Measurements from ENCODE around the gene CYP2E1. TPM values are rescaled to one million over a fixed set of nuclear protein-coding genes. Genes with fewer than 3 reads are reported as not detected.
"Not testable (repeated sequence)": the region's sequence is repeated elsewhere in the genome, so short reads cannot be mapped to it uniquely, and the experiment has no call there.

The CYP2E1 gene
- 0.33 and 0.40 TPM in 2 replicates for total RNA-seq

- Mint-ChIP-seq H3K4me1 (peaks cover 7% of the 10 kb centered on the region), H3K27me3 (peaks cover 47% of the 10 kb centered on the region), H3K4me3 (no peak within 1 kb of the TSS), H3K36me3 (ENCODE audit: low read depth) (no peaks in the 10 kb centered on the region), H3K27ac (no peak within 1 kb of the TSS), H3K9me3 (no peaks in the 10 kb centered on the region)
- intact Hi-C loops (cut with micrococcal nuclease) = no loop called here
- no peak for DNase-seq
Observed at GRCh38 chr10:133526957-133527588, at the start of gene CYP2E1. Gene CYP2E1, plus strand, starts transcription at chr10:133527363. Its CDS starts 33 bp downstream, at chr10:133527396.

GRCh38 chr10:133481086-133481643 is 46.0 kb upstream of the CYP2E1 start:
- H3K4me3 Mint-ChIP-seq = no peak overlapping the region
- H3K4me1 Mint-ChIP-seq = no peaks in the 10 kb centered on the region
- intact Hi-C loops (cut with micrococcal nuclease) = no loop called here
- H3K27me3 Mint-ChIP-seq = peaks cover 8% of the 10 kb centered on the region
- peaks cover 24% of the 10 kb centered on the region for H3K9me3 Mint-ChIP-seq
- DNase-seq = peak; percentile 43
- H3K36me3 Mint-ChIP-seq (ENCODE audit: low read depth) = no peaks in the 10 kb centered on the region
- no peak overlapping the region for H3K27ac Mint-ChIP-seq

DNA sequence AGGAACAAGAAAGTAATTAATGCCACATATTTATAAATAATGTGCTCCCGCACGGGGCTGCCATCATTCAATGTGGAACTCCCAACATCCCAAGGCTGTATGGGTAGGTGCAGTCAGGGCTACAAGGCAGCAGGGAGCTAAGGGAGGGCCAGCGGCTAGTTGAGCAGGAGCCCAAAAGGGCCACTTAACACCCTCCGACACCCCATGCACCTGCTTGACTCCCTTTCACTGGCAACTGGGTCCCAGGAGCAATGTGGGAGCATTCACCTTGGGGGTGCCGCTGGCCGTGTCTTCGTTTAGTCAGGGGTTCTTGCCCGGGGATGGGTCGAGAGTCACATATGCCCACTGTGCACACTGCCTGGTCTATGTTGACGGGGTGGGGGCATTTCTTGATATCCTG is 45.5 kb upstream of the CYP2E1 start:
- peaks cover under 1% of the 10 kb centered on the region for H3K36me3 Mint-ChIP-seq (ENCODE audit: low read depth)
- H3K4me1 Mint-ChIP-seq = no peaks in the 10 kb centered on the region
- peak; percentile 32 for DNase-seq
- H3K4me3 Mint-ChIP-seq = no peak overlapping the region
- peaks cover 25% of the 10 kb centered on the region for H3K9me3 Mint-ChIP-seq
- no peak overlapping the region for H3K27ac Mint-ChIP-seq
- peaks cover 8% of the 10 kb centered on the region for H3K27me3 Mint-ChIP-seq
- intact Hi-C loops (cut with micrococcal nuclease) = no loop called here

DNA sequence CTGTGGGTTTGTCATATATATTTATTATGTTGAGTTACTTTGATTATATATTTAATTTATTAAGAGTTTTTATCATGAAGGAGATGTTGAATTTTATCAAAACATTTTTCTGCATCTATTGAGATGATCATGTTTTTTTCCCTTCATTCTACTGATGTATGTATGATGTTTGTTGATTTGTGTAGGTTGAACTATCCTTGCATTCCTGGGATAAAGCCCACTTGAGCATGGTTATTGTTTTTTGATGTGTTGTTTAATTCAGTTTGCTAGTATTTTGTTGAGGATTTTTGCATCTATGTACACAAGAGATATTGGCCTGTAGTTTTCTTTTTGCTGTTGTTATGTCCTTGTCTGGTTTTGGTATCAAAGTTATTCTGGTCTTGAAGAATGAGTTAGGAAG is 42.3 kb upstream of the CYP2E1 start:
- intact Hi-C loops (cut with micrococcal nuclease) = no loop called here
- no peak overlapping the region for H3K27ac Mint-ChIP-seq

DNA sequence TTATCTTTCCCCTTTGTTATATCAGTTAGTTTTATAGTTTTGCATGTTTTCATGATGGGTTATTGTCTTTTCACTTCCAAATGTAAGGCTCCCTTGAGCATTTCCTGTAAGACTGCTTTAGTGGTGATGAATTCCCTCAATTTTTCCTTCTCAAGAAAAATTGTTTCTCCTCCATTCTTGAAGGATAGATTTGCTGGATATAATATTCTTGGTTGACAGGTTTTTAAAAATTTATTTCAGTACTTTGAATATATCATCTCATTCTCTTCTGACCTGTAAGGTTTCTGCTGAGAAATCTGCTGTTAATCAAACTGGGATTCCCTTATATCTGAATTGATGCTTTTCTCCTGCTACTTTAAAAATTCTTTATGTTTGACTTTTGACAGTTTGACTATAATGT is 40.1 kb upstream of the CYP2E1 start:
- H3K9me3 Mint-ChIP-seq = peaks cover 34% of the 10 kb centered on the region
- H3K27me3 Mint-ChIP-seq = peaks cover 8% of the 10 kb centered on the region
- intact Hi-C loops (cut with micrococcal nuclease) = no loop called here
- H3K27ac Mint-ChIP-seq = no peak overlapping the region
- peaks cover 2% of the 10 kb centered on the region for H3K36me3 Mint-ChIP-seq (ENCODE audit: low read depth)
- H3K4me1 Mint-ChIP-seq = peaks cover 7% of the 10 kb centered on the region
- no peak overlapping the region for H3K4me3 Mint-ChIP-seq
- no peak for DNase-seq

More for the DNA sequence above, 42.3 kb upstream of the CYP2E1 start:
- no peak for DNase-seq
- H3K4me1 Mint-ChIP-seq = peaks cover 1% of the 10 kb centered on the region
- no peak overlapping the region for H3K4me3 Mint-ChIP-seq
- peaks cover 8% of the 10 kb centered on the region for H3K27me3 Mint-ChIP-seq
- H3K36me3 Mint-ChIP-seq (ENCODE audit: low read depth) = peaks cover 2% of the 10 kb centered on the region
- H3K9me3 Mint-ChIP-seq = peaks cover 30% of the 10 kb centered on the region

- H3K9me3 Mint-ChIP-seq = peaks cover 26% of the 10 kb centered on the region
- H3K4me1 Mint-ChIP-seq = peaks cover 7% of the 10 kb centered on the region
- no peak for DNase-seq
- H3K36me3 Mint-ChIP-seq (ENCODE audit: low read depth) = peaks cover 2% of the 10 kb centered on the region
- H3K27me3 Mint-ChIP-seq = peaks cover 11% of the 10 kb centered on the region
- H3K4me3 Mint-ChIP-seq = no peak overlapping the region
- no peak overlapping the region for H3K27ac Mint-ChIP-seq
- intact Hi-C loops (cut with micrococcal nuclease) = no loop called here
Observed at GRCh38 chr10:133488354-133488753, 38.8 kb upstream of the CYP2E1 start.

GRCh38 chr10:133489816-133490588 is 37.2 kb upstream of the CYP2E1 start:
- H3K4me1 Mint-ChIP-seq = peaks cover 7% of the 10 kb centered on the region
- intact Hi-C loops (cut with micrococcal nuclease) = loop anchor here (10.0 kb wide), 1 partner anchor 45 kb away; no protein-coding TSS in a partner anchor
- no peak for DNase-seq

DNA sequence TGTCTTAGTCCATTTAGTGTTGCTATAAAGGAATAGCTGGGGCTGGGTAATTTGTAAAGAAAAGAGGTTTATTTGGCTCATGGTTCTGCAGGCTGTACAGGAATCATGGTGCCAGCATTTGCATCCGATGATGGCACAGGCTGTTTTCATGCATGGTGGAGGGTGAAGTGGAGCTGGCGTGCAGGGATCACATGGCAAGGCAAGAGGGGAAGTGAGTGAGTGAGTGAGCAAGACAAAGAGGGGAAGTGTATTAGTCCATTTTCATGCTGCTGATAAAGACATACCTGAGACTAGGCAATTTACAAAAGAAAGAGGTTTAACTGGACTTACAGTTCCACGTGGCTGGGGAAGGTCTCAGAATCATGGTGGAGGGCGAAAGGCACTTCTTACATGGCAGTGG is 33.6 kb upstream of the CYP2E1 start:
- H3K4me1 Mint-ChIP-seq; H3K27me3 Mint-ChIP-seq; H3K4me3 Mint-ChIP-seq; H3K27ac Mint-ChIP-seq; H3K36me3 Mint-ChIP-seq (ENCODE audit: low read depth); DNase-seq; H3K9me3 Mint-ChIP-seq: not testable (repeated sequence)
- intact Hi-C loops (cut with micrococcal nuclease) = loop anchor here (10.0 kb wide), 1 partner anchor 49 kb away; no protein-coding TSS in a partner anchor

More at GRCh38 chr10:133489816-133490588, 37.2 kb upstream of the CYP2E1 start:
- Mint-ChIP-seq H3K9me3 (peaks cover 16% of the 10 kb centered on the region), H3K4me3 (no peak overlapping the region), H3K27me3 (peaks cover 2% of the 10 kb centered on the region), H3K27ac (peak overlapping the region; percentile 48), H3K36me3 (ENCODE audit: low read depth) (peaks cover 2% of the 10 kb centered on the region)

- not testable (repeated sequence) for H3K36me3 Mint-ChIP-seq (ENCODE audit: low read depth); H3K4me3 Mint-ChIP-seq; H3K27ac Mint-ChIP-seq; H3K9me3 Mint-ChIP-seq; H3K4me1 Mint-ChIP-seq; H3K27me3 Mint-ChIP-seq
- peak; percentile 66 for DNase-seq
- intact Hi-C loops (cut with micrococcal nuclease) = loop anchor here (10.0 kb wide), 1 partner anchor 53 kb away; no protein-coding TSS in a partner anchor
Observed at GRCh38 chr10:133497363-133497762, 29.8 kb upstream of the CYP2E1 start.

DNA sequence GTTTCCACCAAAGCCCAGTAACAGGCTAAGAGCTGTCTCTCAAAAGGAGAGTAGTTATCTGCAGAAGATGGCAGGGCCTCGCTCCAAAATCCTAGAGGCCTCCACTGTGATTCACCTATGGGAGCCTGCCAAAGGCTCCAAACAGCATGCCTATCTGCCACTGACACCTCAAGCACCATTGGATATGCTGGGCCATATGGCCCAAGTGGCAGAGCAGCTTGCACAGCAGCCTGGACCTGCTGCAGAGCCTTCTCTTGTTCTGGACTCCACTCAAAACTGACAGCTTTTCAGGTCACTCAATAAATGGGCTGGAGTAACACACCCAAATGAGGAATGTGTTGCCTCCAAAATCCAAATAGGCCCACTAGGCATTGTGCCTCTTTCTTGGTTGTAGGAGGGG is 28.0 kb upstream of the CYP2E1 start:
- H3K36me3 Mint-ChIP-seq (ENCODE audit: low read depth); DNase-seq; H3K4me3 Mint-ChIP-seq; H3K9me3 Mint-ChIP-seq; H3K4me1 Mint-ChIP-seq; H3K27me3 Mint-ChIP-seq; H3K27ac Mint-ChIP-seq: not testable (repeated sequence)
- intact Hi-C loops (cut with micrococcal nuclease) = loop anchor here (10.0 kb wide), 1 partner anchor 54 kb away; no protein-coding TSS in a partner anchor

GRCh38 chr10:133500897-133501296 is 26.3 kb upstream of the CYP2E1 start:
- H3K27me3 Mint-ChIP-seq; H3K4me3 Mint-ChIP-seq; H3K36me3 Mint-ChIP-seq (ENCODE audit: low read depth); H3K9me3 Mint-ChIP-seq; intact Hi-C loops (cut with micrococcal nuclease); H3K27ac Mint-ChIP-seq; H3K4me1 Mint-ChIP-seq; DNase-seq: not testable (repeated sequence)

GRCh38 chr10:133509700-133510099 is 17.5 kb upstream of the CYP2E1 start:
- no peaks in the 10 kb centered on the region for H3K9me3 Mint-ChIP-seq
- peaks cover 32% of the 10 kb centered on the region for H3K27me3 Mint-ChIP-seq
- DNase-seq = no peak
- intact Hi-C loops (cut with micrococcal nuclease) = no loop called here
- H3K36me3 Mint-ChIP-seq (ENCODE audit: low read depth) = no peaks in the 10 kb centered on the region
- no peak overlapping the region for H3K4me3 Mint-ChIP-seq
- no peaks in the 10 kb centered on the region for H3K4me1 Mint-ChIP-seq
- no peak overlapping the region for H3K27ac Mint-ChIP-seq

DNA sequence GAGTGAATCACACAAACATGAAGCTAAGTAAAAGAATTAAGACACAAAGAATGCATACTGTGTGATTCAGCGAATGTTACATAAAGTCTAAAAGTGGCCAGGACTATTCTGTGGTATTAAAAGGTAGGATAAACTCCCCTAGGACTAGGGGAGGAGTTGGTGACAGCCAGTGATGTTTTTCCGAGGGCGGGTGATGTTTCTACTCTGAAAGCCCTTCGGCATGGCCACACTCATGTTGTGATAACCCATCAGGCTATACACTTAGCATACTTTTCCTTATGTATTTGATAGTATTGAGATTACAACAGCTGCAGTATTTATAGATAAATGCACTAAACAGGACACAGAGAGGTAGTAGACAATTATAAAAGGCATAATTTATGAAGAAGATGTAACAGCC is 15.8 kb upstream of the CYP2E1 start:
- peaks cover 33% of the 10 kb centered on the region for H3K27me3 Mint-ChIP-seq

DNA sequence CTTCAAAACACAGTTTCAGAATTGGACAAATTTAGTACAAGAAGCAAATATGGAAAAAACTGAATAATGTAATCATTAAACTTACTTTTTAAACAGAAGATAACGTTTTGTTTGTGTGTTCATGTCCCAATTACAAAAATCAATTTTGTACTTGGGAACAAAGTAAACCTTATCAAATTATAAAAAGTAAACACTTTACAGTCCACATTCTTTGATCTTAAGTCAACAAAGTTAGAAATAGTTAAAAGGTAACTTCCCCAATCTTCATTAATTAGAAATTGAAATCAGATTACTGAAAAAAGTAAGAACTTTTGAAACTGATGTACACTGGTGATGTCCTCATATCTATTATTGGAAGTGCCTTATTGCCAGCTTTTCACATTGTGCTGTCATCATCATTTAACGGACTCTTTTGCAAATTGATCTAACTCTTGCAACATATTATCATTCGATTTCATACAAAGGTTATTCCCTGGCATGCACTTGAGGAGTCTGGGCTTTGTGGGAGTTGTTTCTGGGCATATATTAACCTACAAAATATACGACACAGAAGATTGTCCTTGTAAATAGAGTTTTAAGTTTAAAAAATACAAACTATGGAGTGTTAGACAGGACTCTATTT is 15.1 kb upstream of the CYP2E1 start:
- DNase-seq = no peak
- peaks cover 35% of the 10 kb centered on the region for H3K27me3 Mint-ChIP-seq
- intact Hi-C loops (cut with micrococcal nuclease) = no loop called here
- H3K9me3 Mint-ChIP-seq = no peaks in the 10 kb centered on the region
- no peaks in the 10 kb centered on the region for H3K36me3 Mint-ChIP-seq (ENCODE audit: low read depth)
- no peak overlapping the region for H3K27ac Mint-ChIP-seq
- H3K4me3 Mint-ChIP-seq = no peak overlapping the region
- no peaks in the 10 kb centered on the region for H3K4me1 Mint-ChIP-seq

More for the DNA sequence above, 15.8 kb upstream of the CYP2E1 start:
- Mint-ChIP-seq H3K9me3 (no peaks in the 10 kb centered on the region), H3K36me3 (ENCODE audit: low read depth) (no peaks in the 10 kb centered on the region), H3K4me1 (no peaks in the 10 kb centered on the region), H3K4me3 (no peak overlapping the region), H3K27ac (no peak overlapping the region)
- intact Hi-C loops (cut with micrococcal nuclease) = no loop called here
- no peak for DNase-seq
